Measurements from ENCODE around the gene PSMA6. TPM values are rescaled to one million over a fixed set of nuclear protein-coding genes. Genes with fewer than 3 reads are reported as not detected.
A peak's percentile ranks its signal among the peaks of the same experiment; 100 is the strongest.

PSMA6 gene
- total and polyA plus RNA-seq, 2 donors (not counting 1 experiment from before 2014, with no cell fraction given): 190 to 225 TPM

DNA sequence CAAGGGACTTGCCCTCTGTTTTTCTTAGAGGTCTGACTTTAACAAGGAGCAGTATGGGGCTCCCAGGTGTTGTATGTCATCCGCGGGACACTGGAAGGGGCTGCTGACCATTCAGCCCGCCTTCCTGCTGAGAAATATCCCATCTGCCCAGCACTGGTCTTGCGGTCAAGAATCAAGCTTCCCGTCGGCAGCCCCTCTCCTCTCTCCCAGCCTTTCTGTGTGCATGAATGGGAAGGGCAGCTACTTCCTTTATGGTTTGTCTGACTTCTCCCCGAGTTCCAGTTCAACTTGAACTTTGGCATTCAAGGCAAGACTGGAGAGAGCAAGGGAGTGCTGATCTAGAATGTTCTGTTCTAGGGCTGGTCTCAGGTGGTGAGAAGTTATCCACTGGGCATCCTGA lies 51.5 kb downstream of the PSMA6 start:
- Histone ChIP-seq H3K9ac (ENCODE audit: insufficient read depth, low read length) (no peak overlapping the region), H3K27ac (ENCODE audit: insufficient read depth, low read length) (no peak overlapping the region), H3K9me3 (ENCODE audit: control insufficient read depth, insufficient read depth, low read depth, low read length) (no peaks in the 10 kb centered on the region), H3K36me3 (ENCODE audit: control insufficient read depth, insufficient read depth, low read length) (no peaks in the 10 kb centered on the region), H4K20me1 (ENCODE audit: control insufficient read depth, extremely low read depth, insufficient read depth, low read length) (no peaks in the 10 kb centered on the region), H3K4me2 (ENCODE audit: extremely low read depth, insufficient read depth, low read length) (no peak overlapping the region), H3K4me3 (replicated peaks in 1 of 4; ENCODE audit: control extremely low read depth in 1 of 4, insufficient read depth in 1 of 4, low read depth in 3 of 4, low read length in 4 of 4) (no peak overlapping the region), H3K79me2 (ENCODE audit: control insufficient read depth, insufficient read depth, low read length) (no peaks in the 10 kb centered on the region), H3K27me3 (ENCODE audit: control insufficient read depth, insufficient read depth, low read length) (no peaks in the 10 kb centered on the region), H3K4me1 (ENCODE audit: control insufficient read depth, extremely low read depth, insufficient read depth, low read length) (peaks cover 13% of the 10 kb centered on the region), H2AFZ (ENCODE audit: low read length) (no peak overlapping the region)
- DNase-seq (ENCODE audit: low read depth in 2 of 2): peak in 1 of 2 donors; percentile 34
- TF ChIP-seq, protein P1, sequence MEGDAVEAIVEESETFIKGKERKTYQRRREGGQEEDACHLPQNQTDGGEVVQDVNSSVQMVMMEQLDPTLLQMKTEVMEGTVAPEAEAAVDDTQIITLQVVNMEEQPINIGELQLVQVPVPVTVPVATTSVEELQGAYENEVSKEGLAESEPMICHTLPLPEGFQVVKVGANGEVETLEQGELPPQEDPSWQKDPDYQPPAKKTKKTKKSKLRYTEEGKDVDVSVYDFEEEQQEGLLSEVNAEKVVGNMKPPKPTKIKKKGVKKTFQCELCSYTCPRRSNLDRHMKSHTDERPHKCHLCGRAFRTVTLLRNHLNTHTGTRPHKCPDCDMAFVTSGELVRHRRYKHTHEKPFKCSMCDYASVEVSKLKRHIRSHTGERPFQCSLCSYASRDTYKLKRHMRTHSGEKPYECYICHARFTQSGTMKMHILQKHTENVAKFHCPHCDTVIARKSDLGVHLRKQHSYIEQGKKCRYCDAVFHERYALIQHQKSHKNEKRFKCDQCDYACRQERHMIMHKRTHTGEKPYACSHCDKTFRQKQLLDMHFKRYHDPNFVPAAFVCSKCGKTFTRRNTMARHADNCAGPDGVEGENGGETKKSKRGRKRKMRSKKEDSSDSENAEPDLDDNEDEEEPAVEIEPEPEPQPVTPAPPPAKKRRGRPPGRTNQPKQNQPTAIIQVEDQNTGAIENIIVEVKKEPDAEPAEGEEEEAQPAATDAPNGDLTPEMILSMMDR (conservative IDR thresholded peaks at IDR 0.05 in 1 of 2, IDR thresholded peaks at IDR 0.05 in 1 of 2; ENCODE audit: low read depth in 1 of 2, low read length in 2 of 2): no peak
- TF ChIP-seq EZH2 (IDR thresholded peaks at IDR 0.05; ENCODE audit: low read length, missing control alignments): no peak

DNA sequence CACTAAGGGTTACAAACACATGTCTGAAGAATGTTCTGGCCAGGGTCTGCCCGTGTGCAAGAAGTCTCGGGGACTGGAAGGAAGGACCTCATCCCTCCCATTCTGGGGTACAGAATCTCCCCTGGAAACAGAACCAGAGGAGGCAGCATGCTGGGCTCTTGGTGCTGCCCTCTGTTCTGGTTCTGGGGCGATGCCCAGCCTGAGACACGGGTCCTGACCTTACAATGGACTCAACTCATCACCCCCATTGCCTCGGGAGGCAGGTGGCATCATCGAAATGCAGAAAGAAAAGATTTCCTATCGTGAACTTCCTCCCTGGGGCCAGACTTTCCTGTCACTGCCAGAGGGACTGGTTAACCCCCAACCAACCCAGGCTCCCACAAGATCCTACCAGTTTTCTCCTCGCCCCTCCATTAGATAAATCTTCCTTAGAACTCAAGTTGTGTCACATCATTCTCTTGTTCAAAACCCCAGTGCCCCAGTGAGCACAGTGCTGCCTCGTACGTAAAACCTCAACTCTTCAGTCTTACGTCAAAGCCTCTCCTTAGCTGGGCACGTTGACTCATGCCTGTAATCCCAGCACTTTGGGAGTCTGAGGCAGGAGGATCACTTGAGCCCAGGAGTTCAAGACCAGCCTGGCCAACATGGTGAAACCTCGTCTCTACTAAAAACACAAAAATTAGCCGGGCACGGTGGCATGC lies 52.1 kb downstream of the PSMA6 start:
- Histone ChIP-seq H3K27ac (ENCODE audit: insufficient read depth, low read length) (no peak overlapping the region), H4K20me1 (ENCODE audit: control insufficient read depth, extremely low read depth, insufficient read depth, low read length) (no peaks in the 10 kb centered on the region), H3K4me2 (ENCODE audit: extremely low read depth, insufficient read depth, low read length) (no peak overlapping the region), H2AFZ (ENCODE audit: low read length) (no peak overlapping the region), H3K4me3 (replicated peaks in 1 of 4; ENCODE audit: control extremely low read depth in 1 of 4, insufficient read depth in 1 of 4, low read depth in 3 of 4, low read length in 4 of 4) (no peak overlapping the region), H3K4me1 (ENCODE audit: control insufficient read depth, extremely low read depth, insufficient read depth, low read length) (peaks cover 13% of the 10 kb centered on the region), H3K27me3 (ENCODE audit: control insufficient read depth, insufficient read depth, low read length) (no peaks in the 10 kb centered on the region), H3K36me3 (ENCODE audit: control insufficient read depth, insufficient read depth, low read length) (no peaks in the 10 kb centered on the region), H3K79me2 (ENCODE audit: control insufficient read depth, insufficient read depth, low read length) (no peaks in the 10 kb centered on the region), H3K9ac (ENCODE audit: insufficient read depth, low read length) (no peak overlapping the region), H3K9me3 (ENCODE audit: control insufficient read depth, insufficient read depth, low read depth, low read length) (no peaks in the 10 kb centered on the region)
- DNase-seq (ENCODE audit: low read depth in 2 of 2): no peak
- TF ChIP-seq, protein P1 (conservative IDR thresholded peaks at IDR 0.05 in 1 of 2, IDR thresholded peaks at IDR 0.05 in 1 of 2; ENCODE audit: low read depth in 1 of 2, low read length in 2 of 2): no peak
- TF ChIP-seq EZH2 (IDR thresholded peaks at IDR 0.05; ENCODE audit: low read length, missing control alignments): no peak

DNA sequence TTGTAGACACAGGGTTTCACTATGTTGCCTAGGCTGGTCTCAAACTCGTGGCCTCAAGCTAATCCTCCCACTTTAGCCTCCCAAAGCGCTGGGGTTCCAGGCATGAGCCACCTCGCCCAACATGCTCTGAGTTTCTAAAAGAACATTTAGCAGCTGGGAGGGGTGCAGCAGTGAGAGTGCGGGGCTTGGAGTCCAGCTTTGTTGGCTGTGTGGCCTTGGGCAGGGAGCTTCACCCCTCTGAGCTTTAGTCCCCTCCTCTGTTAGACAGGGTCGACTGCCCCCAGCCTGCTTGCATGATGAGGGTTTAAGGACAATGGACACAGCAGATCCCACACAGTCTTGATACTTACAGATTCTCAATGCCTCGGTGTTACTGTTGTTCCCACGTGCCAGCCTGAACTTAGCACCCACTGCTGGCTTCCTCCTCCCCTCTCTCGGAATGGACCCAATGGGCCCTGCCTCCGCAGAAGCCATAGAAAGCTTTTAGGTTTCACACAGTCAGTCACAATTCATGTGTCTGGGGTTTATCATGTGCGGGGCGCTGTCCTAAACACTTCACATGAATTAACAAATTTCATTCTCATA lies 54.6 kb downstream of the PSMA6 start:
- Histone ChIP-seq H3K36me3 (ENCODE audit: control insufficient read depth, insufficient read depth, low read length) (no peaks in the 10 kb centered on the region), H3K4me1 (ENCODE audit: control insufficient read depth, extremely low read depth, insufficient read depth, low read length) (peaks cover 7% of the 10 kb centered on the region), H3K9ac (ENCODE audit: insufficient read depth, low read length) (no peak overlapping the region), H3K27me3 (ENCODE audit: control insufficient read depth, insufficient read depth, low read length) (no peaks in the 10 kb centered on the region), H3K4me2 (ENCODE audit: extremely low read depth, insufficient read depth, low read length) (no peak overlapping the region), H2AFZ (ENCODE audit: low read length) (no peak overlapping the region), H3K79me2 (ENCODE audit: control insufficient read depth, insufficient read depth, low read length) (no peaks in the 10 kb centered on the region), H4K20me1 (ENCODE audit: control insufficient read depth, extremely low read depth, insufficient read depth, low read length) (no peaks in the 10 kb centered on the region), H3K9me3 (ENCODE audit: control insufficient read depth, insufficient read depth, low read depth, low read length) (no peaks in the 10 kb centered on the region), H3K27ac (ENCODE audit: insufficient read depth, low read length) (no peak overlapping the region), H3K4me3 (replicated peaks in 1 of 4; ENCODE audit: control extremely low read depth in 1 of 4, insufficient read depth in 1 of 4, low read depth in 3 of 4, low read length in 4 of 4) (no peak overlapping the region)
- TF ChIP-seq, protein P1 (conservative IDR thresholded peaks at IDR 0.05 in 1 of 2, IDR thresholded peaks at IDR 0.05 in 1 of 2; ENCODE audit: low read depth in 1 of 2, low read length in 2 of 2): no peak
- TF ChIP-seq EZH2 (IDR thresholded peaks at IDR 0.05; ENCODE audit: low read length, missing control alignments): no peak
- no peak for DNase-seq (ENCODE audit: low read depth in 2 of 2)
